A549 (cell line): Measurements from ENCODE around the gene ANKFY1. TPM values are rescaled to one million over a fixed set of nuclear protein-coding genes. Genes with fewer than 3 reads are reported as not detected.

ENCODE experiments used
- ATAC-seq, 2 experiments: fragments of 200-7000 bp in 1 of 2; fragments of >200 bp in 1 of 2; cut with Nextera tagmentation in 1 of 2; cut with Tn5 transposase in 1 of 2; 3 replicates each; pipeline versions ENCODE4 v1.8.0 to v1.9.1; 2018 to 2020; ENCODE audit warnings: mild to moderate bottlenecking in 1 of 2, moderate library complexity in 1 of 2
- CTCF ChIA-PET: fragments of 300-600 bp; sonication (Branson Sonifier 250); formaldehyde crosslinking; extraction: SDS; loops from one replicate; lab custom pipeline; 2021; ENCODE audit warnings: antibody characterized with exemption, inconsistent platforms; lab: Yijun Ruan, JAX
- POLR2A ChIA-PET: fragments of 350-600 bp; formaldehyde crosslinking; extraction: SDS; loops from one replicate; lab custom pipeline; 2021; ENCODE audit warnings: antibody characterized with exemption, inconsistent platforms; lab: Yijun Ruan, JAX
- DNase-seq, 2 experiments: peaks; one replicate each; pipeline versions ENCODE4 v3.0.0 to v3.0.0-alpha.2; 2011 to 2016; ENCODE audit warnings: low read depth in 1 of 2, low spot score in 1 of 2
- FAIRE-seq: peaks from 2 replicates; lab custom pipeline; 2011; peaks lifted over from hg19 to GRCh38; lab: Jason Lieb, UNC
- H3K27ac ChIP-seq, 2 experiments: fragments of >200 bp; sonication (Bioruptor Twin); formaldehyde crosslinking; 3 replicates each; pipeline ENCODE4 v1.5.1; 2016 to 2017
- H3K4me1 ChIP-seq: fragments of >200 bp; sonication (Bioruptor Twin); formaldehyde crosslinking; 3 replicates; pipeline ENCODE4 v1.6.1; 2016
- H3K4me2 ChIP-seq: fragments of >200 bp; sonication (Bioruptor Twin); formaldehyde crosslinking; 3 replicates; pipeline ENCODE4 v1.6.1; 2016
- H3K4me3 ChIP-seq: fragments of >200 bp; sonication (Bioruptor Twin); formaldehyde crosslinking; 3 replicates; pipeline ENCODE4 v1.5.1; 2016
- H3K9me3 ChIP-seq: fragments of >200 bp; sonication (Bioruptor Twin); formaldehyde crosslinking; 3 replicates; pipeline ENCODE4 v1.6.1; 2016
- CEBPB ChIP-seq, 2 experiments: fragments of >200 bp in 1 of 2; sonication (Bioruptor Twin) in 1 of 2; formaldehyde crosslinking in 1 of 2; IDR thresholded peaks; 2 replicates each; pipeline ENCODE4 v1.6.1; 2012 to 2016
- FOSB ChIP-seq: fragments of 250-450 bp; sonication (Bioruptor Pico); IDR thresholded peaks from 2 replicates; pipeline ENCODE4 v1.5.0; 2020; ENCODE audit warnings: mild to moderate bottlenecking, moderate library complexity
- FOSL2 ChIP-seq, 2 experiments: fragments of 450-650 bp in 1 of 2; fragments of >200 bp in 1 of 2; sonication (Bioruptor Twin) in 1 of 2; formaldehyde crosslinking; IDR thresholded peaks; 2 replicates each; pipeline versions ENCODE4 v1.5.0 to v1.6.1; 2016 to 2020; ENCODE audit warnings: mild to moderate bottlenecking in 1 of 2, moderate library complexity in 1 of 2
- FOXS1 ChIP-seq: fragments of 250-450 bp; sonication (Bioruptor Pico); IDR thresholded peaks from 2 replicates; pipeline ENCODE4 v1.5.0; 2020; ENCODE audit warnings: mild to moderate bottlenecking, moderate library complexity
- HDAC2 ChIP-seq: fragments of 200-600 bp; sonication (generic); IDR thresholded peaks from 2 replicates; pipeline ENCODE4 v1.6.1; 2016
- HOXA7 ChIP-seq: fragments of 250-450 bp; sonication (Bioruptor Pico); IDR thresholded peaks from 2 replicates; pipeline ENCODE4 v1.5.0; 2020; ENCODE audit warnings: mild to moderate bottlenecking, moderate library complexity
- HOXB5 ChIP-seq: fragments of 250-450 bp; sonication (Bioruptor Pico); IDR thresholded peaks from 2 replicates; pipeline ENCODE4 v1.5.0; 2020; ENCODE audit warnings: mild to moderate bottlenecking, moderate library complexity
- JUN ChIP-seq, 2 experiments: fragments of >200 bp; sonication (Bioruptor Twin); formaldehyde crosslinking; IDR thresholded peaks; 2 replicates in 1 of 2; 3 replicates in 1 of 2; pipeline ENCODE4 v1.6.1; 2016 to 2017
- KDM1A ChIP-seq: fragments of 200-600 bp; sonication (generic); IDR thresholded peaks from 2 replicates; pipeline ENCODE4 v1.6.1; 2016; ENCODE audit warnings: low read depth, mild to moderate bottlenecking
- POLR2AphosphoS2 ChIP-seq: conservative IDR thresholded peaks from 2 replicates; pipeline ENCODE4 v1.6.1; 2012; ENCODE audit warnings: low read length, improper control_type of control experiment, inconsistent platforms
- RAD21 ChIP-seq, 2 experiments: fragments of >200 bp in 1 of 2; sonication (Bioruptor Twin) in 1 of 2; formaldehyde crosslinking in 1 of 2; IDR thresholded peaks in 1 of 2; conservative IDR thresholded peaks in 1 of 2; 2 replicates in 1 of 2; 3 replicates in 1 of 2; pipeline ENCODE4 v1.6.1; 2012 to 2018; ENCODE audit warnings: inconsistent platforms in 1 of 2
- RARB ChIP-seq: fragments of 250-450 bp; sonication (Bioruptor Pico); IDR thresholded peaks from 2 replicates; pipeline ENCODE4 v1.8.0; 2021; ENCODE audit warnings: mild to moderate bottlenecking, moderate library complexity
- RCOR1 ChIP-seq: fragments of 150-350 bp; IDR thresholded peaks from 2 replicates; pipeline ENCODE4 v1.6.1; 2014; ENCODE audit warnings: antibody characterized with exemption, low read length, low read depth
- RFX5 ChIP-seq: fragments of 450-650 bp; IDR thresholded peaks from 2 replicates; pipeline ENCODE4 v1.7.1; 2014; ENCODE audit warnings: antibody characterized with exemption, mild to moderate bottlenecking, moderate library complexity
- RNF2 ChIP-seq: fragments of 200-600 bp; sonication (generic); IDR thresholded peaks from 2 replicates; pipeline ENCODE4 v1.6.1; 2016; ENCODE audit warnings: low read depth, mild to moderate bottlenecking, antibody characterized with exemption, moderate library complexity, borderline replicate concordance
- SMC3 ChIP-seq: fragments of >200 bp; sonication (Bioruptor Twin); formaldehyde crosslinking; IDR thresholded peaks from 3 replicates; pipeline ENCODE4 v1.6.1; 2018; ENCODE audit warnings: inconsistent platforms
- TFCP2L1 ChIP-seq: fragments of 250-450 bp; sonication (Bioruptor Pico); IDR thresholded peaks from 2 replicates; pipeline ENCODE4 v1.5.0; 2021; ENCODE audit warnings: mild to moderate bottlenecking
- ZC3H11A ChIP-seq: fragments of 450-650 bp; IDR thresholded peaks from 2 replicates; pipeline ENCODE4 v1.6.1; 2014; ENCODE audit warnings: antibody characterized with exemption, mild to moderate bottlenecking
- ZFP36 ChIP-seq: fragments of 450-650 bp; IDR thresholded peaks from 2 replicates; pipeline ENCODE4 v1.6.1; 2014; ENCODE audit warnings: borderline replicate concordance; ENCODE audit not compliant: partially characterized antibody
- WGBS: methylation state at CpG from one replicate; pipeline ENCODE4 v1.1.6; 2017; ENCODE audit errors: missing lambda C conversion rate; 5-methylcytosine and 5-hydroxymethylcytosine counted together
- polyA plus RNA-seq, 4 experiments: library from polyadenylated mRNA; depleted of rRNA in 3 of 4; stranded (reverse); fragments of >200 nt; fragmentation: RNase III in 1 of 4; extraction: RNeasy Plus Mini Kit Qiagen cat#74134 plus additional on column Dnase treatment in 1 of 4; gene quantifications; 2 replicates in 3 of 4; 3 replicates in 1 of 4; pipeline ENCODE4 v1.2.3, GENCODE V29; 2011 to 2017
- TF ChIP-seq, protein P1 (sequence below): fragments of 250-450 bp; sonication (Bioruptor Pico); IDR thresholded peaks from 2 replicates; pipeline ENCODE4 v1.5.0; 2020; ENCODE audit warnings: low read depth, mild to moderate bottlenecking, moderate library complexity
- TF ChIP-seq, protein P2 (sequence below): fragments of 150-350 bp; IDR thresholded peaks from 2 replicates; pipeline ENCODE4 v1.6.1; 2014; ENCODE audit warnings: low read depth, mild to moderate bottlenecking, low read length
- TF ChIP-seq, protein P3 (sequence below): IDR thresholded peaks from 2 replicates; pipeline ENCODE4 v1.6.1; 2012; ENCODE audit warnings: low read depth, borderline replicate concordance

ANKFY1 gene
- polyA plus RNA-seq, 2 of the 4 experiments (the other 2 are of a cell fraction) = 28.5 to 51.7 TPM

DNA sequence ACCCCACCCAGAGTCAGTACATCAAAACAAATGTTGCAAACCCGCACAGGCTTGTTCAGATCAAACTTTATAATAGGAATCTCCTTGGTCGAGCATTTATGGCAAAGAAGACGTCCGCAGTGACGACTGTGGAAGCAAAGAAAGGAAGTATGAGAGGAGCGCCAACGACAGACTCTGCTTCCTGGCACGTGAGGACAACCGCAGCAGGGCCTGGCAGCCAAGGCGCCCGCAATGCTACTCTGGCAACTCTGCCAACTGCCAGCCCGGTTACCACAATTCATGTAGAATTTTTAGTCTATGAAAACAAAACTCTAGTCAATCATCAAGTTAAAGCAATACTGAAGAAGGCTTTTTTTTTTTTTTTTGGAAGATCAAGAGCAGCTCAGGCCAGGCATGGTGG lies 96.0 kb downstream of the ANKFY1 start:
- Histone ChIP-seq H3K4me3 (no peak overlapping the region), H3K9me3 (no peaks in the 10 kb centered on the region), H3K27ac (no peak overlapping the region), H3K4me1 (peaks cover 11% of the 10 kb centered on the region; the same call in 2 of the 3 replicates), H3K4me2 (no peak overlapping the region)
- no peak for FAIRE-seq
- TF ChIP-seq ZFP36 (no peak), RAD21 (conservative IDR thresholded peaks at IDR 0.05 in 1 of 2, IDR thresholded peaks at IDR 0.05 in 1 of 2) (no peak), POLR2AphosphoS2 (no peak), HDAC2 (no peak), CEBPB (IDR thresholded peaks at IDR 0.05) (no peak), FOSL2 (IDR thresholded peaks at IDR 0.05) (no peak), FOSL2 (CRISPR knock-in tag; IDR thresholded peaks at IDR 0.05) (no peak), HOXA7 (CRISPR knock-in tag) (no peak), HOXB5 (CRISPR knock-in tag) (no peak)
- ChIA-PET POLR2A (interaction anchor here (2.5 kb wide), 1 partner anchor 24 kb away, joined by 11 read pairs; the partner anchor contains the start of gene CYB5D2), CTCF (interaction anchor here (0.6 to 1.7 kb wide), 5 partner anchors 10 to 399 kb away, joined by 3 to 4 read pairs (median 3); partner anchors contain the start of gene CYB5D2)
- ATAC-seq = no peak
- DNase-seq = no peak
- WGBS = 93% methylated on average over 12 of the region's 12 CpGs

DNA sequence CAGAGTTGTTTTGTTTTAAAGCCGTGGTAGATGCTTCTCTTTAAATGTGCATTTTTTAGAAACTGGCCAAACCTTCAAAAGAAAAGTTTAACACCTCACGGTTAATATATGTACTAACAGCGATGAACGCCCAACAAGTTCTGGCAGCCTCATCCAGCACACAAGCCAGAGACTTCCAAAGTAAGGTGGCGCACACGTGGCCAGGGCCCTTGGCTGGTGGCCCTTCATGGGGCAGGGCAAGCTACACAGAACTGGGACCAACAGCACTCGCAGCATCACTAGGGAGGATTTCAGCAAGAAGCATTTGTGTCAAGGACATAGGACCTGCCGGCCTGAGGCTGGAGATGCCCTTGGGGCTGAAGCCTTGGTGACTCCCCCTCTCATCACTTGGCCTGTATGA lies 97.4 kb downstream of the ANKFY1 start:
- FAIRE-seq (no peak), ATAC-seq (no peak)
- H3K4me2 ChIP-seq = no peak overlapping the region
- H3K9me3 ChIP-seq = no peaks in the 10 kb centered on the region
- no peak for TF ChIP-seq SMC3
- TF ChIP-seq HOXA7 (CRISPR knock-in tag) = no peak
- TF ChIP-seq POLR2AphosphoS2 = no peak
- TF ChIP-seq FOSB (CRISPR knock-in tag) = no peak
- TF ChIP-seq, protein P1, sequence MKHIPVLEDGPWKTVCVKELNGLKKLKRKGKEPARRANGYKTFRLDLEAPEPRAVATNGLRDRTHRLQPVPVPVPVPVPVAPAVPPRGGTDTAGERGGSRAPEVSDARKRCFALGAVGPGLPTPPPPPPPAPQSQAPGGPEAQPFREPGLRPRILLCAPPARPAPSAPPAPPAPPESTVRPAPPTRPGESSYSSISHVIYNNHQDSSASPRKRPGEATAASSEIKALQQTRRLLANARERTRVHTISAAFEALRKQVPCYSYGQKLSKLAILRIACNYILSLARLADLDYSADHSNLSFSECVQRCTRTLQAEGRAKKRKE (CRISPR knock-in tag) = no peak
- TF ChIP-seq, protein P2, sequence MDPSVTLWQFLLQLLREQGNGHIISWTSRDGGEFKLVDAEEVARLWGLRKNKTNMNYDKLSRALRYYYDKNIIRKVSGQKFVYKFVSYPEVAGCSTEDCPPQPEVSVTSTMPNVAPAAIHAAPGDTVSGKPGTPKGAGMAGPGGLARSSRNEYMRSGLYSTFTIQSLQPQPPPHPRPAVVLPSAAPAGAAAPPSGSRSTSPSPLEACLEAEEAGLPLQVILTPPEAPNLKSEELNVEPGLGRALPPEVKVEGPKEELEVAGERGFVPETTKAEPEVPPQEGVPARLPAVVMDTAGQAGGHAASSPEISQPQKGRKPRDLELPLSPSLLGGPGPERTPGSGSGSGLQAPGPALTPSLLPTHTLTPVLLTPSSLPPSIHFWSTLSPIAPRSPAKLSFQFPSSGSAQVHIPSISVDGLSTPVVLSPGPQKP = no peak
- no peak for TF ChIP-seq HOXB5 (CRISPR knock-in tag)
- TF ChIP-seq FOSL2 (IDR thresholded peaks at IDR 0.05) = no peak
- TF ChIP-seq FOSL2 (CRISPR knock-in tag; IDR thresholded peaks at IDR 0.05) = no peak
- TF ChIP-seq ZFP36 = no peak
- no peak for TF ChIP-seq RAD21 (conservative IDR thresholded peaks at IDR 0.05 in 1 of 2, IDR thresholded peaks at IDR 0.05 in 1 of 2)
- no peak for TF ChIP-seq JUN (IDR thresholded peaks at IDR 0.05)
- TF ChIP-seq, protein P3, sequence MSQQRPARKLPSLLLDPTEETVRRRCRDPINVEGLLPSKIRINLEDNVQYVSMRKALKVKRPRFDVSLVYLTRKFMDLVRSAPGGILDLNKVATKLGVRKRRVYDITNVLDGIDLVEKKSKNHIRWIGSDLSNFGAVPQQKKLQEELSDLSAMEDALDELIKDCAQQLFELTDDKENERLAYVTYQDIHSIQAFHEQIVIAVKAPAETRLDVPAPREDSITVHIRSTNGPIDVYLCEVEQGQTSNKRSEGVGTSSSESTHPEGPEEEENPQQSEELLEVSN = no peak
- no peak for TF ChIP-seq ZC3H11A
- no peak for TF ChIP-seq FOXS1 (CRISPR knock-in tag)
- no peak for TF ChIP-seq KDM1A
- no peak for TF ChIP-seq RFX5
- no peak for TF ChIP-seq RCOR1
- TF ChIP-seq TFCP2L1 (CRISPR knock-in tag) = no peak
- TF ChIP-seq RNF2 = no peak
- TF ChIP-seq RARB (CRISPR knock-in tag) = no peak
- TF ChIP-seq, all 56 proteins: peak for 0
- Histone ChIP-seq H3K4me3 (no peak overlapping the region), H3K4me1 (peaks cover 25% of the 10 kb centered on the region), H3K27ac (no peak overlapping the region)
- 84% methylated on average over 8 of the region's 8 CpGs for WGBS
- ChIA-PET CTCF (interaction anchor here (0.6 to 7.3 kb wide), 9 partner anchors 7 to 1025 kb away, joined by 3 to 45 read pairs (median 4); no protein-coding TSS in a partner anchor), POLR2A (interaction anchor here (2.5 kb wide), 1 partner anchor 23 kb away, joined by 11 read pairs; the partner anchor contains the start of gene CYB5D2)
- no peak for DNase-seq
